Activated effector memory CD4-positive, alpha-beta T cell treated with Interleukin-2 at 50 U/mL for 16 hours (primary cell): ENCODE measurements around the gene NTRK3.
"Not testable (repeated sequence)": the region's sequence is repeated elsewhere in the genome, so short reads cannot be mapped to it uniquely, and the experiment has no call there.

ENCODE experiments used
- DNase-seq: peaks from one replicate; pipeline ENCODE4 v3.0.0-alpha.2; 2020

The NTRK3 gene

GRCh38 chr15:87871731-87872320 lies 384.7 kb downstream of the NTRK3 start:
- no peak for DNase-seq

GRCh38 chr15:87871258-87871681 lies 385.3 kb downstream of the NTRK3 start:
- no peak for DNase-seq

DNA sequence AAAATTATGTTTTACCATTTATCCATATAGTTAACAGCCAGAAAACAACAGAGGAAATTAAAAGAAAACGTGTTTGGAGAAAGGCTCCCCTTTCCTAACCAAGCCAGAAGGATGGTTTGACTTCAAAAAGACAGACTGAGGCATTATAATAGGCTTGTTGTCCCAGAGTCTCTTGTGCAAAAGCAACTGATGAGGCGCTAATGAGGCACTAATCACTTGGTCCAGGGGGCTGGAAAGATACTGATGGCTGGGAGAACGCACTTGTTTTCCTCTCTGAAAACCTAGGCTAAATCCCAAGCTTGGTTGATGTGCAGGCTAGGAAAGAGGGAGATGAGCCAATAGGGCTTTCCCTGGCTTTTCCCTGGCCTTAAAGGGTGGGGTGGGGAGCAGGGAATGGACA lies 389.6 kb downstream of the NTRK3 start:
- DNase-seq, result no peak

GRCh38 chr15:87863152-87863551 lies 393.4 kb downstream of the NTRK3 start:
- DNase-seq, result no peak

DNA sequence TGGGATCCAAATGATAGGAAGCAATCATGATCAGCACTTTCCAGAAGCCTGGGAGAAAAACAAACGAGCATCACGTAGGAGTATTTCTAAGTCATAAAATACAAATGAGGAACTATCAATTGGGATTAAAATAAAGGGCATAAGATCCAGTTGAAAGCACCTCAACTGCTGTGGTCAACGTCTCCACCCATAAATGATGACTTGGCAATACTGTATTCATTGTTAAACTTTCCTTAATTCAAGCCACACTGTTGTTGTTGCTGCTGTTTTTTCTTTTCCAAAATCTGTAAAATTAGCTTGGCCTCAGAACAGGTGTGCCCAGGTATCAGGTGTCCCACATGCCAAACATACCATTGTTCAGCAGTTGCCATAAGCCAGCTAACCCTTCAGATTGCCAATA lies 395.8 kb downstream of the NTRK3 start:
- no peak for DNase-seq

- DNase-seq, result no peak
These were observed 397.9 kb downstream of the NTRK3 start for GRCh38 chr15:87858651-87859050.

DNA sequence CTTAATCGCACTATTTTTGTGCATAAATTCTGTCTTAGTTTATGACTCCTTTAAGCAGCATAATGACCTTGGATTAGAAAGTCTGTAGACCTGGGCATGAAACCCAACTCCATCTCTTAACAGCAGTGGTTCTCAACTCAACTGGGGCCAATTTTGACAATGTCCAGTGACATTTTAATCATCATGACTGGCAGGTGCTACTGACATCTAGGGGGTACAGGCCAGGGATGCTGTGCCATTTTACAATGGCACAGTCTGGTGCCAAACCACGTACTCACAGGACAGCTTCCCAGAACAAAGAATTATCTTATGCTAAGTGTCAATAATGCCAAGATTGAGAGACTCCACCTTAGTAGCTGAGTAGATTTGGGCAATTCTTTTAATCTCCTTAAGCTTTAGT lies 405.0 kb downstream of the NTRK3 start:
- no peak for DNase-seq

DNA sequence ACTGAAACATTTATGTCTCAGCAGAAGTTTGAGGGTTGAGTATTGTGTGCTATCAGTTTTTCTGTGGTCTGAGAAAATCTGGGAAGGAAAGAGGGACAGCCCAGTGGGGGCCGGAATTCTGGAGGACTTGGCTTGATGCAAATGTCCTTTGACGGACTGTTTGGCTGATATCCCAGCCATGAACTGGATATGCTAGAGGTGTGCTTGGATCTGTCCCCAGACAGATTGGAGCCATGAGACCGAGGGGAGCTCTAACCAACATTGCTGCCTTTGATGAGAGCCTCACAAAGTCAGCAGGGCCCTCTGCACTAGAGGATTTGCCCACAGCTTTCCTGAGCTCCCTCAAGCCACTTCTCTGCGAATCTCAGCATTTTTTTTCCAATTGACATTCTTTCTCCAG lies 405.6 kb downstream of the NTRK3 start:
- DNase-seq, result no peak

- no peak for DNase-seq
These were observed 407.4 kb downstream of the NTRK3 start for GRCh38 chr15:87849181-87849580.

GRCh38 chr15:87848012-87848411 lies 408.5 kb downstream of the NTRK3 start:
- DNase-seq, result no peak

DNA sequence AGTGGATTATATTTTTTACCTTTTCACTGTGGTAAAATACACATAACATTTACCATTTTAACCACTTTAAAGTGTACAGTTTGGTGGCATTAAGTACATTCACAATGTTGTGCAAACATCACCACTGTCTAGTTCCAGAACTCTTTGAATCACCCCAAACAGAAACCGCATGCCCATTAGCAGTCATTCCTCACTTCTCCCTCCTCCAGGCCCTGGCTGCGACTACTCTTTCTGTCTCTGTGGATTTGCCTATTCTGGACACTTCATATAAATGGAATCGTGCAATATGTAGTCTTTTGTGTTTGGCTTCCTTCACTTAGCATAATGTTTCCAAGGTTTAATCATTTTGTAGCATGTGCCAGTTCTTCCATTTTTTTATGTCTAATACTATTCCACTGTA lies 409.8 kb downstream of the NTRK3 start:
- no peak for DNase-seq

GRCh38 chr15:87843312-87843711 lies 413.2 kb downstream of the NTRK3 start:
- no peak for DNase-seq

DNA sequence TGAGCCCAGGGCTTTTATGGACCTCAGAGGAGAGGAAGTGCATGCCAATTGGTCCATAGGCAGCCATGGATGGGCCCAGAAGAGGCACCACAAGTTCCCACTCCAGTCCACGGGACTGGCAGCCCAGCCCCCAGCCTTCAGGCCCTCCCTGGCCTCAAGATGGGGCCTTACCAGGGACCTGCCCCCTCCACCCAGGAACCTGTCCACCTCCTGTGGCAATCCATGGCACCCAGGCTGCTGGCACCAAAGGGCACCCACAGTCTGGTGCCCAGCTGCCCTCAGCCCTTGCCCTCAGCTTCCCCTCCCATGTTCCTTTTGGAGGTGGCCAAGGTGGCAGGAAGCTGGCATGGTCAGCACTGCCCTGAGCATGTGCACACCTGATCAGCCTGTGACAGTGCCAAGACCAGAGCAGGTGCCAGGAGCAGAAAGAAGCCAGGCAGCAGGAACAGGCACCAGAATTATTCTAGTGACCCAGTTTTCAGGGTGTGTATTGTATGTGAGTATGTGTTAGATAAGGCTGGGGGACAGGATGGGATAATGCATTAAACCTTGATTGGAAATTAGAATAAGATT lies 415.0 kb downstream of the NTRK3 start:
- DNase-seq, result no peak

DNA sequence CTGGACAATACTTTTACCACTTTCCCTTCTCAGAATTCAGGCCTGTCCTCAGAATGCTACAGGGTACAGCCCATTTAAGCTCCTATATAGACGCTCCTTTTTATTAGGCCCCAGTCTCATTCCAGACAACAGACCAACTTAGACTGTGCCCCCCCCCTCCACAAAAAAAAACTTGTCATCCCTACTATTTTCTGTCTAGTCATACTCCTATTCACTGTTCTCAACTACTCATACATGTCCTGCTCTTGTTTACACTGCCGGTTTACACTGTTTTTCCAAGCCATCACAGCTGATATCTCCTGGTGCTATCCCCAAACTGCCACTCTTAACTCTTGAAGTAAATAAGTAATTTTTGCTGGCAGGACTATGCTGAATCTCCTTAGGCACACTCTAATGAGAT lies 420.7 kb downstream of the NTRK3 start:
- not testable (repeated sequence) for DNase-seq

- not testable (repeated sequence) for DNase-seq
These were observed 423.2 kb downstream of the NTRK3 start for GRCh38 chr15:87833333-87833732.

DNA sequence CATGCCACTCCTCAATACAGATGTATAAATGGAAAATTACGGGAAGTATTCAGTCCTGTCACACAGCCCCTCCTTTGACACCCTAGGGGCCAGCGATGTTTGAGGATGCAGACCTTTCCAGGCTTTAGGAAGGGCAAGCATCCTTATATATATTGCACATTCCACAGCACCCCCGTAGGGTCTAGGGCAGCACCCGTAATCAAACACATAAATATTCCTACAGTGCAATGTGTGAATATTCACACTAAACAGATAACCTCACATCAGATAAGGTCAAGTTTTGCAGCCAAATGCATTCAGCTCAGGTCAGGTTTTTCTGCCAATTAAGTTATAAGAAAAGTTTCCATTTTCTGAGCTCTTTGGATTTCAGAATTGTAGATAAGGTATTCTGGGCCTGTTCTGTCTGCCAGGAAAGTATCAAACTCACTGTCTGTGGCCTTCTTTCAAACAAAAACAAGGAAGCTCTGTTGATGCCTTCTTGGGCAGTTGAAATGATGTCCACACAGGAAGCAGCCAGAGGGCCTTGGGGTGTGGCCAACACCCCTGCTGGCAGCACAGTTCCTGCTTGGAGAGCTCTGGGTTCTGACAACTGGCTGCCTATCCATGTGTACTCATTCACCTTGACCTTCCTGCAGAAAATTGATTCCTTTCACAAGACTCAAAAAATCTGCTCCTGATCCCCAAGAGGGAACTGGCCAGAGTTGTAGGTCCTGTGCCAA lies 427.0 kb downstream of the NTRK3 start:
- DNase-seq, result no peak

- no peak for DNase-seq
These were observed 427.9 kb downstream of the NTRK3 start for GRCh38 chr15:87828608-87829007.

GRCh38 chr15:87827131-87827530 lies 429.4 kb downstream of the NTRK3 start:
- DNase-seq, result no peak

DNA sequence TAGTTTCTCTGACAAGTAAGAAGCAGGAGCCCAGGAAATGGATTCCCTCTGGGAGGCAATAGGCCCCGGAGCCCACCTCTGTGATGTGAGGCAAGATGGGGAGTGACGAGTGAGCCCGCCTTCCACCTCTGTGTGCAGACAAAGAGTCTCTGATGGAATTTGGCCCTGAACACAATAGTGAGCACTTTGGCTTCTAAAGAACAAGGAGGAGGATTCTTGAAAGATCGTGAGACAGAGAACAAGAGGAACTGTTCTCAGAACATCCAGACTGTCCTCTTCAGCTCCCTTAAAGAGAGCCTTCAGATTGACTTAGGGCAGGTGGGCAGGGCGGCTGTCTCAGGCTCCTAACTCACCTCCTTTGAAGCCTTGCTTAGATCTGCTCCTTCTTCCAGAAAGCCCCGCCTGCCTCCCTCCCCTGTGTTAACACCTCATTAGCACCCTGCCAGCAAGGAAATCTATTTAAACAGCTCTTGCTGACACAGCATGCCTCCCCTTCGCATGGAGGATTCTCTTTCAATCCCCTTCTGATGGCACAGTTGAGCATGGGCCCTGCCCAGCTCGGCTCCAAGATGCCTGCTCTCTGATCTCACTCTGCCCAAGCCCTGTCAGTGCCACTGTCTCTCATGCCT lies 430.3 kb downstream of the NTRK3 start:
- DNase-seq, result no peak

DNA sequence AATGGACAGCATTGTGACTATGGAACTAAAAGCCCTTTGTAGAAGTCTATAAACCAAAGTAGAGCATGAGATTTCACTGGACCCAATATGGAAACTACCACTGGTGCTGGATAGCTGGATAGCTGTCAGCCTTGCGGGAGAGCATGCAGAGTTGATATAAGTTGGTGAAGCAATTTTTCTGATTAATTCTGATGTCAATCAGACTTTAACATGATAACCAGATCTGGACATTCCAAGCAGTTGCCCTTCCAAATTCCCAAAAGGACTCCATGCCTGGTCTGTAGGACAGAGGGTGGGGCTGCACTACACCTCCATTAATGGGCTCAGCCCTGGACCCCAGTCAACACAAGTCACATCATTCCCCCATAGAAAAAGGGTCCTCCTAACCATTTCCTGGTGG lies 437.8 kb downstream of the NTRK3 start:
- no peak for DNase-seq

DNA sequence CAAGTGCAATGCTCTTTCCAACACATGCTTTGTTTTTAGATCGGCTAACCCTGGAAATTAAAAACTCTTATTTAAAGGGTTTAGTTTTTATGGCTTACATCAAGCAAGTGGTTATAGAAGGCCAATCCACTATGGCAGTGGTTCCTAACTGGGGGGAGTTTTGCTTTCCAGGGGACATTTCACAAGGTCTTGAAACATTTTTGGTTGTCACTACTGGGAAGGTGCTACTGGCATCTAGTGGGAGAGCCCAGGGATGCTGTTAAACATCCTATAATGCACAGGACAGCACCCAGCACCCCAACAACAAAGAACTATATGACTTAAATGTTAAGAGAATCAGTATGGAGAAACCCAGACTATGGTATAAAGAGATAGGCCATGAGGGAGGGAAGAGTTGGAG lies 439.0 kb downstream of the NTRK3 start:
- no peak for DNase-seq

GRCh38 chr15:87816811-87817210 lies 439.7 kb downstream of the NTRK3 start:
- DNase-seq, result no peak

- no peak for DNase-seq
These were observed 440.5 kb downstream of the NTRK3 start for GRCh38 chr15:87816016-87816415.
